ENCODE measurements around the gene CIDEC.

CIDEC gene

DNA sequence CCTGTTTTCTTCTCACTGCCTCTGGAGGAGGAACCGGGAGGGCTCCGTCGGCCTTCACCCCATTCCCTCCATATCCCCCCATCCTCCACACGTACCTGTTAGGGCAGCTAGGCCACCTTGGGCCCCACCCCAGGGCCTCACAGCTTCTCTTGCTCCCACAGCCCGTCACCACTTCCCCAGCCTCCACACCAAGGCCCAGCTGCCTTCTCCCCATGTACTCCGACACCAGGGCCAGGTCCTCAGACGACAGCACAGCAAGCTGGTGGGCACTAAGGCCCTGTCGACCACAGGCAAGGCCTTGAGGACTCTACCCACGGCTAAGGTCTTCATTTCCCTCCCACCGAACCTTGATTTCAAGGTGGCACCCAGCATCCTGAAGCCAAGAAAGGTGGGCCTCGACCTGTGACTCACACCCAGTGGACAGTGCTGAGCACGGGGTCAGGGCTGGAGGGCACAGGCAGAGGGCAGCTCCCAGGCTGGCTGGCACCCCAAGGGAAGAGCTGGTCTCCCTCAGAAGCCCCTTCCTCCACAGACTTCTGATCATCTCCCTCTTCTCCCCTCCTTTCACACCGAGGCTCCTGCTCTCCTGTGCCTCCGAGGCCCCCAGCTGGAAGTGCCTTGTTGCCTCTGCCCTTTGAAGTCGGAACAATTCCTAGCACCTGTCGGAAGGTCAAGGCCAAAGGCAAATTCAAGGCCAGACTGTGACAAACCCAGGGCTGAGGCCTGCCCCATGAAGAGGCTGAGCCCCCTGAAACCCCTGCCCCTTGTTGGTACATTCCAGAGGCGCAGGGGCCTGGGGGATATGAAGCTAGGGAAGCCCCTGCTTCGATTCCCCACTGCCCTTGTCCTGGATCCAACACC, 45.3 kb downstream of the CIDEC start:
- H3K4me1 ChIP-seq (ENCODE audit: control insufficient read depth in 1 of 2, insufficient read depth in 2 of 2, low read length in 2 of 2) = no peaks in the 10 kb centered on the region
- H3K27ac ChIP-seq (ENCODE audit: low read depth, low read length) = no peak overlapping the region
- H3K9ac ChIP-seq (ENCODE audit: low read depth in 1 of 2, low read length in 2 of 2) = no peak overlapping the region
- no peak overlapping the region for H3K4me3 ChIP-seq (ENCODE audit: low read depth in 1 of 2, low read length in 2 of 2)
- no peaks in the 10 kb centered on the region for H3K9me3 ChIP-seq (ENCODE audit: control insufficient read depth in 1 of 2, low read length in 2 of 2)
- no peaks in the 10 kb centered on the region for H3K27me3 ChIP-seq (ENCODE audit: control insufficient read depth in 1 of 2, insufficient read depth in 2 of 2, low read length in 2 of 2)
- H3K36me3 ChIP-seq (ENCODE audit: control insufficient read depth in 1 of 2, insufficient read depth in 2 of 2, low read length in 2 of 2) = peaks cover 20 to 53% of the 10 kb centered on the region in 2 donors

DNA sequence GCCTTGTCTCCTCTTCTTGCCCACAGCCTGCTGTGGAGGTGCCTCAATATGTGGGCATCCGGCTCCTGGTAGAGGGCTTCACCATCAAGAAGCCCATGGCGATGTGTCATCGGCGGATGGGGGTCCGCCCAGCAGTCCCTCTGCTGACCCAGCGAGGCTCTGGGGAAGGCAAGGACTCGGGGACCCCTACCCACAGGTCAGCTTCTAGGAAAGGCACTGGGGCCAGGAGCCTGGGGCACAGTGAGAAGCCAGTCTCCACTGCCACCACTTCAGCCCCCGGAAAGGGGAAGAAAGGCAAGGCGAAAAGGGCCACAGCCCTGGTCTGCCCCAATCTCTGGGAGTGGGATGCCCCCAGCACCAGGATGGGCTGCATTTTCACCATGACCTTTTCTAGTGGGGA, 47.0 kb downstream of the CIDEC start:
- Histone ChIP-seq H3K9ac (ENCODE audit: low read depth in 1 of 2, low read length in 2 of 2) (no peak overlapping the region), H3K9me3 (ENCODE audit: control insufficient read depth in 1 of 2, low read length in 2 of 2) (no peaks in the 10 kb centered on the region), H3K4me3 (ENCODE audit: low read depth in 1 of 2, low read length in 2 of 2) (no peak overlapping the region), H3K4me1 (ENCODE audit: control insufficient read depth in 1 of 2, insufficient read depth in 2 of 2, low read length in 2 of 2) (no peaks in the 10 kb centered on the region), H3K27ac (ENCODE audit: low read depth, low read length) (no peak overlapping the region), H3K36me3 (ENCODE audit: control insufficient read depth in 1 of 2, insufficient read depth in 2 of 2, low read length in 2 of 2) (peaks cover 16 to 46% of the 10 kb centered on the region in 2 donors), H3K27me3 (ENCODE audit: control insufficient read depth in 1 of 2, insufficient read depth in 2 of 2, low read length in 2 of 2) (no peaks in the 10 kb centered on the region)

DNA sequence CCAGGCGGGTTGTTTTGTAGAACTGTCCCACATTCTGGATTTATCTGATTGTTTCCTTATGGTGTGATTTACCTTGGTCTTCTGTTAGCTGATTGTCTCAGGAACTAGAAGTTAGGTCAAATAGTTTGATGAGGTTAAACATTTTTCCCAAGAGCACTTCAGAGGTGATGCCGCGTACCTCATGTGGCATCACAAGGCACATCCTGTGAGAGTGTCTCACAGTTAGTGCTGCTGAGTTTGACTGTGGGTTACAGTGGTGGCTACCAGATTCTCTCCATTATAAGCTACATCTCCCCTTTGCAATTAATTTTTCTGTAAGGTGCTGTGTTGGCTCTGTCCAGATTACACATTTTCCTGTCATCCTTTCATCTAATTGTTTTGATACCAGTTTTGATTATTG, 48.8 kb downstream of the CIDEC start:
- Histone ChIP-seq H3K9me3 (ENCODE audit: control insufficient read depth in 1 of 2, low read length in 2 of 2) (no peaks in the 10 kb centered on the region), H3K27ac (ENCODE audit: low read depth, low read length) (no peak overlapping the region), H3K9ac (ENCODE audit: low read depth in 1 of 2, low read length in 2 of 2) (no peak overlapping the region), H3K4me1 (ENCODE audit: control insufficient read depth in 1 of 2, insufficient read depth in 2 of 2, low read length in 2 of 2) (no peaks in the 10 kb centered on the region), H3K4me3 (ENCODE audit: low read depth in 1 of 2, low read length in 2 of 2) (no peak overlapping the region), H3K36me3 (ENCODE audit: control insufficient read depth in 1 of 2, insufficient read depth in 2 of 2, low read length in 2 of 2) (peaks cover 16 to 40% of the 10 kb centered on the region in 2 donors), H3K27me3 (ENCODE audit: control insufficient read depth in 1 of 2, insufficient read depth in 2 of 2, low read length in 2 of 2) (no peaks in the 10 kb centered on the region)

DNA sequence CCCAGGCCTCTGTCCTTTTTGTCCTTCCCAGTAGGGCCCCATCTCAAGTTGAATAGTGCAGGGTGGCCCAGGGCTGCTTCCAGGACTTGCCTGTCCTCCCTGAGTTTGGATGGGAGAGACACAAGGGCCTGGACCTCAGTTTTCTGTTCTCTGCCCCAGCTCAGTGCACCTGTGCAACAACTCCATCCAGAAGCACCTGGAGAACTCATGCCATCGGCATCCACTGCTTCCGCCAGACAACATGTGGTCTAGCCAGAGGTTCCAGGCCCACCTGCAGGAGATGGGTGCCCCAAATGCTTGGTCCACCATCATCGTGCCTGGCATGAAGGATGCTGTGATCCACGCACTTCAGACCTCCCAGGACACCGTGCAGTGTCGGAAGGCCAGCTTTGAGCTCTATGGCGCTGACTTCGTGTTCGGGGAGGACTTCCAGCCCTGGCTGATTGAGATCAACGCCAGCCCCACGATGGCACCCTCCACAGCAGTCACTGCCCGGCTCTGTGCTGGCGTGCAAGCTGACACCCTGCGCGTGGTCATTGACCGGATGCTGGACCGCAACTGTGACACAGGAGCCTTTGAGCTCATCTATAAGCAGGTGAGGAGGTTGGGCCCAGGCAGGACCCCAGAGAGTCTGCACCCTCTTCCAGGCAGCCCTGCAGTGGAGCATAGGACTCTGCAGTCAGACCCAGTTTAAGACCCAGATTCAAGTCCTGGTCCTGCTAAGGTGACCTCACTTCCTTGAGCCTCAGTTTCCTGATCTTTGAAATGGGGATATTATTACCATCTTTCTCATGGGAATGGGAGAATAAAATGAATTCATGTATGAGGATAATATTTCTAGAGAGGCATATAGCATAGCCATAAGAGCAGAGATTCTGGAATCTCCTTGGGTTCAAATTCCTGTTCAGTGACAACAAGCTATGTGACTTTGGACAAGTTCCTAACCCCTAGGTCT, 51.0 kb downstream of the CIDEC start:
- H3K4me3 ChIP-seq (ENCODE audit: low read depth in 1 of 2, low read length in 2 of 2) = no peak overlapping the region
- H3K9me3 ChIP-seq (ENCODE audit: control insufficient read depth in 1 of 2, low read length in 2 of 2) = no peaks in the 10 kb centered on the region
- H3K27me3 ChIP-seq (ENCODE audit: control insufficient read depth in 1 of 2, insufficient read depth in 2 of 2, low read length in 2 of 2) = no peaks in the 10 kb centered on the region
- no peak overlapping the region for H3K9ac ChIP-seq (ENCODE audit: low read depth in 1 of 2, low read length in 2 of 2)
- no peak overlapping the region for H3K27ac ChIP-seq (ENCODE audit: low read depth, low read length)
- H3K4me1 ChIP-seq (ENCODE audit: control insufficient read depth in 1 of 2, insufficient read depth in 2 of 2, low read length in 2 of 2) = peaks cover 5 to 8% of the 10 kb centered on the region in 2 donors
- H3K36me3 ChIP-seq (ENCODE audit: control insufficient read depth in 1 of 2, insufficient read depth in 2 of 2, low read length in 2 of 2) = peaks cover 16 to 21% of the 10 kb centered on the region in 2 donors

DNA sequence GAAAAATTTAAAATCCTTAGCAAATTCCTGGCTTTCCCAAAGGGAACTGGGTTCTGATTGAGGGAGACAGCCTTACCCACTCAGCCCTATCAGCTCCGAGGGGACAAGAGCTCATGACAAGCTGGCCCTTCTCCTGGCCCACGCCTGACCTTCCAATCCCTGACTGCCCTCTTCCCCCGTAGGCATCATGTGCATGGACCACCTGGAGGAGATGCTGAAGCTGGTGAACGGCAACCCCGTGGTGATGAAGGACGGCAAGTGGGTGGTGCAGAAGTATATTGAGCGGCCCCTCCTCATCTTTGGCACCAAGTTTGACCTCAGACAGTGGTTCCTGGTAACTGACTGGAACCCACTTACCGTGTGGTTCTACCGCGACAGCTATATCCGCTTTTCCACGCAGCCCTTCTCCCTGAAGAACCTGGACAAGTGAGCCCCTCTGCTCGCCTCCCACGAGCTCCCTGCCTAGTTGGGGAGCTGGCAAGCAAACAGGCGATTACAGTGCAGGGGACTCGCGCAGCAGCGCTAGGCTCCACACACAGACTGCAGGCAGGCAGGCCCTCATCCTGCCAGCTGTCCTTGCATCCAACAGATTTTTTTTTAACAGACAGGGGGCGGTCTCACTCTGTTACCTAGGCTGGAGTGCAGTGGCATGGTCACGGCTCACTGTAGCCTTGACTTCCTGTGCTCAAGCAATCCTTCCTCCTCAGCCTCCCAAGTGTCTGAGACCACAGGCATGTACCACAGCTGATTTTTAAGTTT, 53.1 kb downstream of the CIDEC start:
- Histone ChIP-seq H3K36me3 (ENCODE audit: control insufficient read depth in 1 of 2, insufficient read depth in 2 of 2, low read length in 2 of 2) (peaks cover 8% of the 10 kb centered on the region in 2 donors), H3K9ac (ENCODE audit: low read depth in 1 of 2, low read length in 2 of 2) (no peak overlapping the region), H3K9me3 (ENCODE audit: control insufficient read depth in 1 of 2, low read length in 2 of 2) (no peaks in the 10 kb centered on the region), H3K4me1 (ENCODE audit: control insufficient read depth in 1 of 2, insufficient read depth in 2 of 2, low read length in 2 of 2) (peaks cover 5 to 8% of the 10 kb centered on the region in 2 donors), H3K27me3 (ENCODE audit: control insufficient read depth in 1 of 2, insufficient read depth in 2 of 2, low read length in 2 of 2) (no peaks in the 10 kb centered on the region), H3K27ac (ENCODE audit: low read depth, low read length) (no peak overlapping the region), H3K4me3 (ENCODE audit: low read depth in 1 of 2, low read length in 2 of 2) (no peak overlapping the region)

DNA sequence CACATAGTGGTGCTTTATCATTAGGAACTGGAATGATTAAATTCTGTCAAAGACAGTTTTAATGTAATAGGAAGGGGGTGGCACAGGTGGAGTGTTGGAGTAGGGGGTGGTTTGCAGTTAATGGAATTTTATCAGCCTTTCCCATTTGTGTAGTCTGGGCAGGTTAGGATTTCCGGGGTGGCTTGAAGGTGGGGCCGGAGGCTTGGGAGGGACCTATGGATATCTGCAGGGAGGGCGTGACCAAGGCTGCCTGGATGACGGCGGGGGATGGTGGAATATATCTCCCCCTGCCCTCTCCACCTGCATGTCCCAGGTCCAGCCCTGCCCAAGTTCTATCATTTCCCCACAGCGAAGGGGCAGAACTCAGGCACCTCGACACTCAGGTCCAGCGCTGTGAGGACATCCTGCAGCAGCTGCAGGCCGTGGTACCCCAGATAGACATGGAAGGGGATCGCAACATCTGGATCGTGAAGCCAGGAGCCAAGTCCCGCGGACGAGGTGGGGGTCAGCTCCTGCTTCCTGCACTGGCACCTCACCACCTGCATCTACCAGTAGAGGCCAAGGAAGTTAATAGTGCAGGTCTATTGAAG, 54.5 kb downstream of the CIDEC start:
- Histone ChIP-seq H3K9ac (ENCODE audit: low read depth in 1 of 2, low read length in 2 of 2) (no peak overlapping the region), H3K27ac (ENCODE audit: low read depth, low read length) (no peak overlapping the region), H3K9me3 (ENCODE audit: control insufficient read depth in 1 of 2, low read length in 2 of 2) (no peaks in the 10 kb centered on the region), H3K4me3 (ENCODE audit: low read depth in 1 of 2, low read length in 2 of 2) (no peak overlapping the region), H3K36me3 (ENCODE audit: control insufficient read depth in 1 of 2, insufficient read depth in 2 of 2, low read length in 2 of 2) (peaks cover 4 to 8% of the 10 kb centered on the region in 2 donors), H3K4me1 (ENCODE audit: control insufficient read depth in 1 of 2, insufficient read depth in 2 of 2, low read length in 2 of 2) (peaks cover 5 to 8% of the 10 kb centered on the region in 2 donors), H3K27me3 (ENCODE audit: control insufficient read depth in 1 of 2, insufficient read depth in 2 of 2, low read length in 2 of 2) (no peaks in the 10 kb centered on the region)

DNA sequence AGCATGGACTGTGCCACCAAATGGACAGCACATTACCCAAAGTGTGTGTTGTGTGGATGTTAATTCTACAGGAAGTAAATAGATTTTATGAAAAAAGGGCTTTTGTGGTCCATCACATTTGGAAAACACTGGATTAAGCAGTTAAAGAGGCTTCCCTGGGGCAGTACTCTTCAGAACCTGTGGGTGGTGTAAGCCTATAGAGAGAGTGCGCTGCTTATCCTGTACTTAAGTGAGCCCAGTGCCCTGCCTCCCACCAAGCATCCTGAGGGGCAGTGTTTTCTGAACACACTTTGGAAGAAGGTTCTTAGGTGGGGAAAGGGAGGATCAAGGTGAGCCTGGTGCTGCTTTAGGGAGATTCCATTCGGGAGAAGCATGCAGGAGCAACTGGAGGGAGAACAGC, 59.1 kb downstream of the CIDEC start:
- Histone ChIP-seq H3K36me3 (ENCODE audit: control insufficient read depth in 1 of 2, insufficient read depth in 2 of 2, low read length in 2 of 2) (peaks cover 0 to 5% of the 10 kb centered on the region in 2 donors), H3K9me3 (ENCODE audit: control insufficient read depth in 1 of 2, low read length in 2 of 2) (no peaks in the 10 kb centered on the region), H3K27ac (ENCODE audit: low read depth, low read length) (no peak overlapping the region)

DNA sequence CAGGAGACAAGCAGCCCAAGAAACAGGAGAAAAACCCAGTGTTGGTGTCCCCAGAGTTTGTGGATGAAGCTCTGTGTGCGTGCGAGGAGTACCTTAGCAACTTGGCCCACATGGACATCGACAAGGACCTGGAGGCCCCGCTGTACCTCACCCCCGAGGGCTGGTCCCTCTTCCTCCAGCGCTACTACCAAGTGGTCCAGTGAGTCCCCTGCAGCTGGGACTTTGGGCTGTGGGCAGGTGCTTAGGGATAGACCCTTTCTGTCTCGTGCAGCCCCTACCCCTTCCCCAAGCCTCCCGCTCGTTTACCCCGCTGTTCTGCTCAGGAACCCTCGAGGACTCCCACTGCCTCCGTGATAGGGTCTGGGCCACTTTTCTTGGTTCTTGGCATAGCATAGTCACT, 59.5 kb downstream of the CIDEC start:
- H3K4me1 ChIP-seq (ENCODE audit: control insufficient read depth in 1 of 2, insufficient read depth in 2 of 2, low read length in 2 of 2) = peaks cover 3 to 5% of the 10 kb centered on the region in 2 donors
- no peaks in the 10 kb centered on the region for H3K9me3 ChIP-seq (ENCODE audit: control insufficient read depth in 1 of 2, low read length in 2 of 2)
- no peak overlapping the region for H3K9ac ChIP-seq (ENCODE audit: low read depth in 1 of 2, low read length in 2 of 2)
- no peak overlapping the region for H3K27ac ChIP-seq (ENCODE audit: low read depth, low read length)
- H3K27me3 ChIP-seq (ENCODE audit: control insufficient read depth in 1 of 2, insufficient read depth in 2 of 2, low read length in 2 of 2) = no peaks in the 10 kb centered on the region
- H3K36me3 ChIP-seq (ENCODE audit: control insufficient read depth in 1 of 2, insufficient read depth in 2 of 2, low read length in 2 of 2) = peaks cover 0 to 5% of the 10 kb centered on the region in 2 donors
- no peak overlapping the region for H3K4me3 ChIP-seq (ENCODE audit: low read depth in 1 of 2, low read length in 2 of 2)

More for the DNA sequence above, 59.1 kb downstream of the CIDEC start:
- Histone ChIP-seq H3K4me3 (ENCODE audit: low read depth in 1 of 2, low read length in 2 of 2) (no peak overlapping the region), H3K4me1 (ENCODE audit: control insufficient read depth in 1 of 2, insufficient read depth in 2 of 2, low read length in 2 of 2) (peaks cover 5 to 8% of the 10 kb centered on the region in 2 donors), H3K27me3 (ENCODE audit: control insufficient read depth in 1 of 2, insufficient read depth in 2 of 2, low read length in 2 of 2) (no peaks in the 10 kb centered on the region), H3K9ac (ENCODE audit: low read depth in 1 of 2, low read length in 2 of 2) (no peak overlapping the region)

DNA sequence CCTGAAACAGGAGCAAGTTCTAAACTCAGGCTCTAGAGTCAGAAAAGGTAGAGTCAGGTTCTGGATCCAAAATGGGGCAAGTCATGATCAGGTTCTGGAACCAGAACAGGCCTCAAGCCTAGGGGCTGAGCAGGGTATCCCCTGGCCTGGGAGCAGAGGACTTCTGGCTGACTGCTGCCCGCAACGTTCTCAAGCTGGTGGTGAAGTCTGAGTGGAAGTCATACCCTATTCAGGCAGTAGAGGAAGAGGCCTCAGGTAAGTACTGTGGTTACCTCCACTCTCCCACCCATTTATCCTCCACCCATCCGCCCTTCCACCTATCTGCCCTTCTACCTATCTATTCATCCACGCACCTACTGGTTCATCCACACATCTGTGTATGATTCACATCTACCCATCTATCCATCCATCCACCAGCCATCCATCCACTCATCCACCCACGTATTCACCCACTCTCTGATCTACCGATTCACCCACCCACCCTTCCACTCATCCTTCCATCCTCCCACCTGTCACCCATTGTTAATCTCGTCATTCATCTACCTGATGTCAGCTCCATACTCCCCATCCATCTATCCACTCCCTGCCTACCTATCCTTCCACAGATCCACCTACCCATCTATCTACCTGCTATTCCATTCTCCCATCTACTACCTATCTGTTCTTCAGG, 61.3 kb downstream of the CIDEC start:
- Histone ChIP-seq H3K36me3 (ENCODE audit: control insufficient read depth in 1 of 2, insufficient read depth in 2 of 2, low read length in 2 of 2) (peaks cover 0 to 5% of the 10 kb centered on the region in 2 donors), H3K4me1 (ENCODE audit: control insufficient read depth in 1 of 2, insufficient read depth in 2 of 2, low read length in 2 of 2) (no peaks in the 10 kb centered on the region), H3K9me3 (ENCODE audit: control insufficient read depth in 1 of 2, low read length in 2 of 2) (no peaks in the 10 kb centered on the region), H3K27me3 (ENCODE audit: control insufficient read depth in 1 of 2, insufficient read depth in 2 of 2, low read length in 2 of 2) (no peaks in the 10 kb centered on the region), H3K4me3 (ENCODE audit: low read depth in 1 of 2, low read length in 2 of 2) (no peak overlapping the region), H3K27ac (ENCODE audit: low read depth, low read length) (no peak overlapping the region), H3K9ac (ENCODE audit: low read depth in 1 of 2, low read length in 2 of 2) (no peak overlapping the region)
